Heart right ventricle (tissue), 16 donors: ENCODE results near the gene ALX4. TPM values are rescaled to one million over a fixed set of nuclear protein-coding genes. Genes with fewer than 3 reads are reported as not detected.
A peak's percentile ranks its signal among the peaks of the same experiment; 100 is the strongest.

Experiments
- ATAC-seq, 8 donors: fragments of 200-7000 bp; cut with Tn5 transposase; one replicate each; pipeline ENCODE4 v1.9.1; 2020; ENCODE audit warnings: mild to moderate bottlenecking in 8 of 8, moderate library complexity in 8 of 8, moderate number of reproducible peaks in 1 of 8
- DNase-seq, 2 donors: peaks; one replicate each; pipeline ENCODE4 v3.0.0-alpha.2; 2020
- H3K27ac ChIP-seq, 10 donors: fragments of 200-600 bp; sonication (generic) in 2 of 10; one replicate each; pipeline versions ENCODE4 v1.5.0 to v1.8.0; 2020 to 2022; ENCODE audit warnings: mild to moderate bottlenecking in 3 of 10
- H3K27me3 ChIP-seq, 7 donors: fragments of 200-600 bp; one replicate each; pipeline ENCODE4 v1.8.0; 2021 to 2022; ENCODE audit warnings: mild to moderate bottlenecking in 2 of 7
- H3K36me3 ChIP-seq, 9 donors: fragments of 200-600 bp; sonication (generic) in 1 of 9; one replicate each; pipeline versions ENCODE4 v1.5.0 to v1.8.0; 2020 to 2022; ENCODE audit warnings: mild to moderate bottlenecking in 2 of 9
- H3K4me1 ChIP-seq, 9 donors: fragments of 200-600 bp; sonication (generic) in 1 of 9; one replicate each; pipeline versions ENCODE4 v1.5.0 to v1.8.0; 2020 to 2022; ENCODE audit warnings: mild to moderate bottlenecking in 4 of 9
- H3K4me3 ChIP-seq, 10 donors: fragments of 200-600 bp; sonication (generic) in 2 of 10; one replicate each; pipeline versions ENCODE4 v1.5.0 to v1.8.0; 2020 to 2022; ENCODE audit warnings: mild to moderate bottlenecking in 7 of 10, moderate library complexity in 2 of 10
- H3K9me3 ChIP-seq, 11 donors: fragments of 200-600 bp in 10 of 11; sonication (generic) in 2 of 11; one replicate each; pipeline versions ENCODE4 v1.5.0 to v1.8.0; 2013 to 2022; ENCODE audit warnings: mild to moderate bottlenecking in 2 of 11, control low read depth in 1 of 11, moderate library complexity in 1 of 11
- CTCF ChIP-seq, 9 donors: fragments of 200-600 bp; sonication (generic) in 2 of 9; IDR thresholded peaks; one replicate each; pipeline versions ENCODE4 v1.5.0 to v1.8.0; 2021 to 2022; ENCODE audit warnings: antibody characterized with exemption in 9 of 9, mild to moderate bottlenecking in 5 of 9, moderate library complexity in 1 of 9
- WGBS, 2 donors: extraction: QIAGEN DNeasy Blood & Tissue Kit; methylation state at CpG; one replicate each; pipeline ENCODE4 v1.1.7; 2013; ENCODE audit warnings: inconsistent platforms in 1 of 2; 5-methylcytosine and 5-hydroxymethylcytosine counted together
- intact Hi-C, 10 donors: fragments of 100-400 bp; cut with DNase I; formaldehyde crosslinking; loops; one replicate each; pipeline versions ENCODE4 v1.11.1 to v1.14.2; 2022
- polyA plus RNA-seq, 2 donors: library from polyadenylated mRNA; stranded (reverse); fragments of 200-250 nt; gene quantifications; one replicate each; pipeline ENCODE4 v1.2.3, GENCODE V29; 2013
- total RNA-seq, 10 donors: library from RNA; stranded (reverse); fragmentation: NEBNext Ultra II Directional in 3 of 10; extraction: Animal tissue kit (Norgen Biotek cat#: 25700) in 3 of 10; gene quantifications; one replicate each; pipeline versions ENCODE4 v1.2.1 to v1.2.4, GENCODE V29; 2021 to 2023
- donor health status: Arrhythmogenic right ventricular cardiomyopathy.
- donor health status: ischemic (EF 13 %, LVEDD 7.1; RV severe dilation, severe dysfunction).
- donor health status: healthy with polysubstance abuse.
- donor health status: DM: no; HTN: yes; CAD: no.
- donor health status: DM: no; HTN: no; CAD: no.
- donor health status: ischemic (EF 25% LVEDD 6.9; RV normal size, moderate dysfunction).
- donor health status: ischemic (EF 25% LVEDD 5.7; RV mildly dilated, moderate dysfunction).
- donor health status: healthy.
- donor health status: DM: yes; HTN: yes; CAD: no.
- donor health status: Ischemic cardiomyopathy.
- donor health status: ischemic (EF 35%, LVEDD 5.7; RV mildly dilated, moderate dysfunction).
- donor health status: nonischemic (EF 11% LVEDD 7.7; RV severe dilation, severe dysfunction).
- donor health status: DM: yes; HTN: yes; CAD: no.
- donor health status: PGD.
- donor health status: ischemic (EF 29% LVEDD 5.4; RV normal size, mild dysfunction).
- donor health status: nonischemic (EF 23%, LVEDD 6.1; RV moderate dilation, normal function).

ALX4 gene
- total and polyA plus RNA-seq, 12 donors: 0.01 to 0.07 (median 0.06) TPM; not detected in 5

GRCh38 chr11:44319552-44320288 is 9.8 kb upstream of the ALX4 start:
- intact Hi-C loops: loop anchor here in 1 of 10 donors (10.0 kb wide), 1 partner anchor 165 kb away; no protein-coding TSS in a partner anchor
- H3K36me3 ChIP-seq: no peaks in the 10 kb centered on the region
- ATAC-seq (no peak), DNase-seq (no peak)
- no peak overlapping the region for H3K27ac ChIP-seq
- H3K4me3 ChIP-seq: peak overlapping the region in 3 of 10 donors; percentile 17 to 32 (median 26)
- WGBS, 2 donors: 2 to 5% methylated on average over 53 of the region's 53 CpGs
- no peaks in the 10 kb centered on the region for H3K9me3 ChIP-seq
- peaks cover 8 to 42% (median 27%) of the 10 kb centered on the region in 9 donors for H3K4me1 ChIP-seq
- H3K27me3 ChIP-seq: peaks cover 18 to 100% (median 100%) of the 10 kb centered on the region in 7 donors
- TF ChIP-seq CTCF (IDR thresholded peaks at IDR 0.05): no peak

DNA sequence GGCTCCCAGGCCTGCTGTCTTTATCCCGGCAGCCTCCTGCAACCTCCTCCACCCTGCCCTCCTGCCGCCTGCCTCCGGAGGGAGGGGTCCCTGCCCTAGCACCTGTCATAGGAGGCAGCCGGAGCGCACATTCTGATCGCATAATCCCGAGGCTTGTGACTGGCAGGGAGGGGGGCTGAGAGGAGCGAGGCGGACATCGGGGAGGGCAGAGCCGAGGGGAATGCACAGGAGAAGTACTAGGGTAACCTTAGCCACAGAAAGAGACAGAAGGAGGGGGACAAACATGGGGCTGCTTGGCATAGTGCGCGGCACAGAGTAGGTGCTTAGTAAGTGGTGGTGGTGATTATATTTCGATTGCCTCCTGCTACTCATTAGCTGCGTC is 9.2 kb upstream of the ALX4 start:
- Histone ChIP-seq H3K27me3 (peaks cover 23 to 100% (median 100%) of the 10 kb centered on the region in 7 donors), H3K36me3 (no peaks in the 10 kb centered on the region), H3K4me3 (no peak overlapping the region), H3K9me3 (no peaks in the 10 kb centered on the region), H3K27ac (no peak overlapping the region), H3K4me1 (peaks cover 8 to 42% (median 27%) of the 10 kb centered on the region in 9 donors)
- DNase-seq: no peak
- WGBS, 2 donors: 13 to 16% methylated on average over 15 of the region's 15 CpGs
- no peak for TF ChIP-seq CTCF (IDR thresholded peaks at IDR 0.05)
- intact Hi-C loops: loop anchor here in 1 of 10 donors (10.0 kb wide), 1 partner anchor 166 kb away; no protein-coding TSS in a partner anchor
- no peak for ATAC-seq

- H3K4me3 ChIP-seq: no peak overlapping the region
- peaks cover 30 to 100% (median 100%) of the 10 kb centered on the region in 7 donors for H3K27me3 ChIP-seq
- 30 to 33% methylated on average over 2 of the region's 2 CpGs for whole genome bisulfite sequencing, 2 donors
- intact Hi-C loops: loop anchor here in 1 of 10 donors (10.0 kb wide), 1 partner anchor 166 kb away; no protein-coding TSS in a partner anchor
- TF ChIP-seq CTCF (IDR thresholded peaks at IDR 0.05): no peak
- H3K27ac ChIP-seq: no peak overlapping the region
- DNase-seq: no peak
- no peaks in the 10 kb centered on the region for H3K36me3 ChIP-seq
- no peaks in the 10 kb centered on the region for H3K9me3 ChIP-seq
- H3K4me1 ChIP-seq: peaks cover 8 to 35% (median 27%) of the 10 kb centered on the region in 9 donors
- ATAC-seq: no peak
These were observed 8.4 kb upstream of the ALX4 start for GRCh38 chr11:44318369-44318768.

- peaks cover 8 to 28% (median 26%) of the 10 kb centered on the region in 9 donors for H3K4me1 ChIP-seq
- no peak overlapping the region for H3K27ac ChIP-seq
- 4 to 5% methylated on average over 44 of the region's 44 CpGs for WGBS, 2 donors
- intact Hi-C loops: loop anchor here in 1 of 10 donors (10.0 kb wide), 1 partner anchor 168 kb away; no protein-coding TSS in a partner anchor
- peaks cover 32 to 100% (median 100%) of the 10 kb centered on the region in 7 donors for H3K27me3 ChIP-seq
- no peaks in the 10 kb centered on the region for H3K36me3 ChIP-seq
- H3K9me3 ChIP-seq: no peaks in the 10 kb centered on the region
- H3K4me3 ChIP-seq: peak overlapping the region in 9 of 10 donors; percentile 3 to 48 (median 40)
- TF ChIP-seq CTCF (IDR thresholded peaks at IDR 0.05): peak in 3 of 9 donors; percentile 7 to 39 (median 14)
- DNase-seq: no peak
- peak in 7 of 8 donors; percentile 11 to 51 (median 26) for ATAC-seq
These were observed 6.8 kb upstream of the ALX4 start for GRCh38 chr11:44316659-44317240.
